GM18867 (cell line): ENCODE data around the gene VHLL.
A peak's percentile ranks its signal among the peaks of the same experiment; 100 is the strongest.

Experiments
- ATAC-seq: cut with Tn5 transposase; IDR thresholded peaks from one replicate; pipeline ENCODE4 v1.9.1; 2021; ENCODE audit warnings: mild to moderate bottlenecking, moderate library complexity; ENCODE audit not compliant: unreplicated experiment

VHLL gene

GRCh38 chr1:156291226-156292061, 7.7 kb downstream of the VHLL start:
- ATAC-seq = no peak

GRCh38 chr1:156289857-156290256, 9.2 kb downstream of the VHLL start:
- no peak for ATAC-seq

- no peak for ATAC-seq
Measured at GRCh38 chr1:156286061-156286460, 13.0 kb downstream of the VHLL start.

- ATAC-seq = no peak
Measured at GRCh38 chr1:156285437-156285836, 13.7 kb downstream of the VHLL start.

GRCh38 chr1:156284757-156285156, 14.3 kb downstream of the VHLL start:
- ATAC-seq = no peak

- no peak for ATAC-seq
Measured at GRCh38 chr1:156284112-156284511, 15.0 kb downstream of the VHLL start, which contains the start of gene TMEM79. TMEM79 (plus strand) TSS chr1:156284325; CDS start chr1:156285227, 902 bp downstream.

- ATAC-seq = no peak
Measured at GRCh38 chr1:156283521-156283920, 15.6 kb downstream of the VHLL start.

GRCh38 chr1:156282479-156283222, 16.5 kb downstream of the VHLL start, which contains the start of gene SMG5:
SMG5 (minus strand) TSS chr1:156282825; CDS start chr1:156282680, 145 bp downstream.
- peak; percentile 81 for ATAC-seq

- no peak for ATAC-seq
Measured at GRCh38 chr1:156281693-156282478, 17.2 kb downstream of the VHLL start.

- ATAC-seq = peak; percentile 34
Measured at GRCh38 chr1:156281281-156281680, 17.8 kb downstream of the VHLL start.

GRCh38 chr1:156279837-156280236, 19.3 kb downstream of the VHLL start:
- no peak for ATAC-seq

- ATAC-seq = no peak
Measured at GRCh38 chr1:156276966-156277381, 22.1 kb downstream of the VHLL start.

- ATAC-seq = no peak
Measured at GRCh38 chr1:156276532-156276931, 22.6 kb downstream of the VHLL start.

- no peak for ATAC-seq
Measured at GRCh38 chr1:156270314-156270713, 28.8 kb downstream of the VHLL start.

- ATAC-seq = no peak
Measured at GRCh38 chr1:156268336-156268735, 30.8 kb downstream of the VHLL start.

GRCh38 chr1:156266051-156266450, 33.1 kb downstream of the VHLL start:
- ATAC-seq = no peak

GRCh38 chr1:156263288-156263655, 35.8 kb downstream of the VHLL start:
- no peak for ATAC-seq

- ATAC-seq = no peak
Measured at GRCh38 chr1:156262461-156263287, 36.4 kb downstream of the VHLL start.

GRCh38 chr1:156260896-156261295, 38.2 kb downstream of the VHLL start:
- no peak for ATAC-seq

GRCh38 chr1:156259805-156260204, 39.3 kb downstream of the VHLL start:
- ATAC-seq = no peak
